ENCODE measurements around the gene SDK1.

The SDK1 gene

GRCh38 chr7:4242706-4243105, 941.7 kb downstream of the SDK1 start:
- Histone ChIP-seq H3K27ac (ENCODE audit: extremely low read depth, low read depth, low read length) (no peak overlapping the region), H3K36me3 (ENCODE audit: control insufficient read depth in 2 of 2, insufficient read depth in 1 of 2, low read length in 2 of 2) (no peaks in the 10 kb centered on the region), H3K4me1 (ENCODE audit: control insufficient read depth, insufficient read depth, low read length) (no peaks in the 10 kb centered on the region), H3K4me3 (ENCODE audit: low read depth, low read length) (no peak overlapping the region), H3K9me3 (ENCODE audit: control insufficient read depth, insufficient read depth, low read depth, low read length) (no peaks in the 10 kb centered on the region)
- POLR2A ChIA-PET, result no interaction called here
- no peak for TF ChIP-seq BCL11B (tag by site-specific recombination; IDR thresholded peaks at IDR 0.05; ENCODE audit: low read depth)
- no peak for TF ChIP-seq KLF16 (tag by site-specific recombination; IDR thresholded peaks at IDR 0.05)
- TF ChIP-seq ZBTB1 (tag by site-specific recombination; IDR thresholded peaks at IDR 0.05), result no peak
- TF ChIP-seq ZNF121 (tag by site-specific recombination; IDR thresholded peaks at IDR 0.05), result no peak
- TF ChIP-seq ZNF677 (tag by site-specific recombination; IDR thresholded peaks at IDR 0.05), result no peak
- TF ChIP-seq ZNF214 (tag by site-specific recombination; IDR thresholded peaks at IDR 0.05; ENCODE audit: borderline replicate concordance), result no peak
- no peak for TF ChIP-seq ZNF175 (tag by site-specific recombination; IDR thresholded peaks at IDR 0.05)
- no peak for TF ChIP-seq ZNF544 (tag by site-specific recombination; IDR thresholded peaks at IDR 0.05)
- no peak for TF ChIP-seq ZFHX2 (tag by site-specific recombination; conservative IDR thresholded peaks at IDR 0.05)
- no peak for TF ChIP-seq ZNF112 (tag by site-specific recombination; IDR thresholded peaks at IDR 0.05)
- no peak for TF ChIP-seq BCL6B (tag by site-specific recombination; IDR thresholded peaks at IDR 0.05)
- no peak for TF ChIP-seq ZNF664 (tag by site-specific recombination; IDR thresholded peaks at IDR 0.05)
- no peak for TF ChIP-seq ZBTB11 (tag by site-specific recombination; conservative IDR thresholded peaks at IDR 0.05; ENCODE audit: low read depth)
- no peak for TF ChIP-seq ZNF488 (tag by site-specific recombination; IDR thresholded peaks at IDR 0.05)
- no peak for TF ChIP-seq ZNF623 (tag by site-specific recombination; IDR thresholded peaks at IDR 0.05)
- TF ChIP-seq ZNF169 (tag by site-specific recombination; IDR thresholded peaks at IDR 0.05), result no peak
- no peak for TF ChIP-seq ZNF777 (tag by site-specific recombination; IDR thresholded peaks at IDR 0.05; ENCODE audit: borderline replicate concordance)
- CTCF ChIA-PET, result interaction anchor here (0.6 kb wide), 1 partner anchor 106 kb away, joined by 3 read pairs; no protein-coding TSS in a partner anchor

- H3K9me3 ChIP-seq (ENCODE audit: control insufficient read depth, insufficient read depth, low read depth, low read length), result no peaks in the 10 kb centered on the region
- POLR2A ChIA-PET, result no interaction called here
- H3K27ac ChIP-seq (ENCODE audit: extremely low read depth, low read depth, low read length), result no peak overlapping the region
- CTCF ChIA-PET, result no interaction called here
- H3K4me3 ChIP-seq (ENCODE audit: low read depth, low read length), result no peak overlapping the region
- H3K36me3 ChIP-seq (ENCODE audit: control insufficient read depth in 2 of 2, insufficient read depth in 1 of 2, low read length in 2 of 2), result no peaks in the 10 kb centered on the region
- no peaks in the 10 kb centered on the region for H3K4me1 ChIP-seq (ENCODE audit: control insufficient read depth, insufficient read depth, low read length)
- TF ChIP-seq HOXA7 (CRISPR knock-in tag; IDR thresholded peaks at IDR 0.05; ENCODE audit: borderline replicate concordance) (no peak), SP3 (tag by site-specific recombination; IDR thresholded peaks at IDR 0.05) (no peak), HIC1 (tag by site-specific recombination; IDR thresholded peaks at IDR 0.05) (no peak), ZNF488 (tag by site-specific recombination; IDR thresholded peaks at IDR 0.05) (no peak), ZBTB48 (tag by site-specific recombination; IDR thresholded peaks at IDR 0.05) (no peak), ZNF677 (tag by site-specific recombination; IDR thresholded peaks at IDR 0.05) (no peak), HOXC10 (CRISPR knock-in tag; IDR thresholded peaks at IDR 0.05) (no peak), ZNF561 (tag by site-specific recombination; IDR thresholded peaks at IDR 0.05; ENCODE audit: borderline replicate concordance) (no peak), TCF7L2 (IDR thresholded peaks at IDR 0.05; ENCODE audit: borderline replicate concordance, low read depth, low read length) (no peak), ZNF76 (tag by site-specific recombination; IDR thresholded peaks at IDR 0.05; ENCODE audit: borderline replicate concordance, low read depth) (no peak), ZNF548 (tag by site-specific recombination; IDR thresholded peaks at IDR 0.05) (no peak), REPIN1 (tag by site-specific recombination; IDR thresholded peaks at IDR 0.05; ENCODE audit: low read depth) (no peak)
These were observed 943.0 kb downstream of the SDK1 start for GRCh38 chr7:4244041-4244440.

All from HEK293 (cell line).